Fibroblast of villous mesenchyme (primary cell): Measurements from ENCODE around the gene GLS. TPM values are rescaled to one million over a fixed set of nuclear protein-coding genes. Genes with fewer than 3 reads are reported as not detected.

Experiments used
- DNase-seq: peaks from one replicate; pipeline ENCODE4 v3.0.0-alpha.2; 2010; ENCODE audit warnings: low read depth
- H3K4me3 ChIP-seq: 2 replicates; pipeline ENCODE4 v1.5.1; 2011; ENCODE audit warnings: low read depth, mild to moderate bottlenecking, low read length
- total RNA-seq: library from RNA; depleted of rRNA; stranded (reverse); fragments of >200 nt; gene quantifications from 2 replicates; pipeline ENCODE4 v1.2.3, GENCODE V29; 2012
- TF ChIP-seq, protein P1 (sequence below): IDR thresholded peaks from 2 replicates; pipeline ENCODE4 v1.5.1; 2012; ENCODE audit warnings: low read depth, mild to moderate bottlenecking, low read length; ENCODE audit not compliant: insufficient read depth

The GLS gene
- total RNA-seq, 1 donor = 519 TPM

DNA sequence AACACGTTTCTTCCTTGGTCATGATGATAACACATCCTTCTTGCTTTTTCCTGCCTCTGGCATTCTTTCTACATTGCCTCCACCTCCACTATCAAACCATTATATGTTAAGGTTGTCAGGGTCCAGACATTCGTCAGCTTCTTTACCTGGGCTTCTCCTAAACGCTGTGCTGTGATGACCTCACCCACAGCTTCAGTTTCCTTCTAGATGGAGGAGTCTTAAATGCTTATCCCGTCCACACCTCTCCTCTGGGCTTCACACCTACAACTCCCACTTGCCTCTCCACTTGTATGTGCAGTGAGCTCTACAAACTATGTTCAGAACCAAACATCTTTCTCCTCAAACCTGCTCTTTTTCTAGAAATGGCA lies 134.0 kb downstream of the GLS start:
- no peak for DNase-seq
- TF ChIP-seq, protein P1, sequence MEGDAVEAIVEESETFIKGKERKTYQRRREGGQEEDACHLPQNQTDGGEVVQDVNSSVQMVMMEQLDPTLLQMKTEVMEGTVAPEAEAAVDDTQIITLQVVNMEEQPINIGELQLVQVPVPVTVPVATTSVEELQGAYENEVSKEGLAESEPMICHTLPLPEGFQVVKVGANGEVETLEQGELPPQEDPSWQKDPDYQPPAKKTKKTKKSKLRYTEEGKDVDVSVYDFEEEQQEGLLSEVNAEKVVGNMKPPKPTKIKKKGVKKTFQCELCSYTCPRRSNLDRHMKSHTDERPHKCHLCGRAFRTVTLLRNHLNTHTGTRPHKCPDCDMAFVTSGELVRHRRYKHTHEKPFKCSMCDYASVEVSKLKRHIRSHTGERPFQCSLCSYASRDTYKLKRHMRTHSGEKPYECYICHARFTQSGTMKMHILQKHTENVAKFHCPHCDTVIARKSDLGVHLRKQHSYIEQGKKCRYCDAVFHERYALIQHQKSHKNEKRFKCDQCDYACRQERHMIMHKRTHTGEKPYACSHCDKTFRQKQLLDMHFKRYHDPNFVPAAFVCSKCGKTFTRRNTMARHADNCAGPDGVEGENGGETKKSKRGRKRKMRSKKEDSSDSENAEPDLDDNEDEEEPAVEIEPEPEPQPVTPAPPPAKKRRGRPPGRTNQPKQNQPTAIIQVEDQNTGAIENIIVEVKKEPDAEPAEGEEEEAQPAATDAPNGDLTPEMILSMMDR = no peak
- peak overlapping the region; percentile 66 for H3K4me3 ChIP-seq

Other genes with a start within 250 kb of the GLS start
- 32.2 and 54.8 TPM in 2 replicates for gene NAB1, start 231.7 kb upstream of the GLS start, total RNA-seq
- 116 and 132 TPM in 2 replicates for gene STAT1, start 133.3 kb downstream of the GLS start, total RNA-seq